H1 (cell line): Measurements from ENCODE around the gene PRDM15. TPM values are rescaled to one million over a fixed set of nuclear protein-coding genes. Genes with fewer than 3 reads are reported as not detected.

Experiments
- CTCF ChIA-PET: fragments of 300-600 bp; sonication (Branson Sonifier 250); formaldehyde crosslinking; loops from one replicate; lab custom pipeline; 2021; ENCODE audit not compliant: partially characterized antibody; lab: Charles Lee
- POLR2A ChIA-PET: fragments of 300-600 bp; sonication (Branson Sonifier 250); formaldehyde crosslinking; loops from one replicate; lab custom pipeline; 2021; ENCODE audit warnings: inconsistent platforms; ENCODE audit not compliant: partially characterized antibody; lab: Charles Lee
- DNase-seq, 2 experiments: peaks; one replicate each; pipeline versions ENCODE4 v3.0.0 to v3.0.0-alpha.2; 2010 to 2022; ENCODE audit warnings: low spot score in 2 of 2, low read depth in 1 of 2, mixed read lengths in 1 of 2
- FAIRE-seq: peaks from 2 replicates; lab custom pipeline; 2011; peaks lifted over from hg19 to GRCh38; lab: Jason Lieb, UNC
- H2AFZ ChIP-seq: 2 replicates; pipeline ENCODE4 v1.8.1; 2012; ENCODE audit warnings: low read length, inconsistent platforms
- H2AK5ac ChIP-seq: 2 replicates; pipeline ENCODE4 v1.6.1; 2013; ENCODE audit warnings: low read depth, low read length
- H2BK120ac ChIP-seq: replicated peaks from 2 replicates; pipeline ENCODE3; 2013; ENCODE audit warnings: low read depth, low read length, inconsistent platforms
- H2BK12ac ChIP-seq: 2 replicates; pipeline ENCODE4 v1.6.1; 2013; ENCODE audit warnings: low read depth, low read length
- H2BK15ac ChIP-seq: 2 replicates; pipeline ENCODE4 v1.6.1; 2013; ENCODE audit warnings: low read length
- H2BK20ac ChIP-seq: 2 replicates; pipeline ENCODE4 v1.6.1; 2013; ENCODE audit warnings: low read length
- H2BK5ac ChIP-seq: 2 replicates; pipeline ENCODE4 v1.6.1; 2013; ENCODE audit warnings: low read depth, low read length
- H3K14ac ChIP-seq: 2 replicates; pipeline ENCODE4 v1.6.1; 2013; ENCODE audit warnings: inconsistent platforms; ENCODE audit not compliant: insufficient read length
- H3K18ac ChIP-seq: 2 replicates; pipeline ENCODE4 v1.6.1; 2013; ENCODE audit warnings: low read length; ENCODE audit errors: extremely low read depth
- H3K23ac ChIP-seq: 2 replicates; pipeline ENCODE4 v1.6.1; 2013; ENCODE audit warnings: inconsistent platforms; ENCODE audit not compliant: insufficient read length
- H3K23me2 ChIP-seq: 2 replicates; pipeline ENCODE4 v1.6.1; 2013; ENCODE audit warnings: low read depth, low read length
- H3K27ac ChIP-seq: 2 replicates; pipeline ENCODE4 v1.6.1; 2011; ENCODE audit warnings: low read depth, low read length, inconsistent platforms
- H3K27me3 ChIP-seq, 4 experiments: replicated peaks in 1 of 4; 1 replicate in 1 of 4; 2 replicates in 3 of 4; pipeline versions ENCODE4 v1.6.1 to v1.8.1; 2011 to 2013; ENCODE audit warnings: low read length in 3 of 4, mild to moderate bottlenecking in 3 of 4, inconsistent platforms in 2 of 4, mixed read lengths in 2 of 4, moderate library complexity in 1 of 4; ENCODE audit not compliant: control insufficient read depth in 3 of 4, insufficient read depth in 3 of 4; ENCODE audit errors: extremely low read depth in 1 of 4
- H3K36me3 ChIP-seq, 4 experiments: 2 replicates each; pipeline versions ENCODE4 v1.6.1 to v1.8.1; 2011 to 2013; ENCODE audit warnings: mild to moderate bottlenecking in 4 of 4, low read length in 3 of 4, moderate library complexity in 2 of 4, control low read depth in 1 of 4, inconsistent platforms in 1 of 4; ENCODE audit not compliant: insufficient read depth in 4 of 4, control insufficient read depth in 2 of 4
- H3K4ac ChIP-seq: replicated peaks from 2 replicates; pipeline ENCODE3; 2013; ENCODE audit warnings: low read length, low read depth, mixed read lengths, inconsistent platforms; ENCODE audit not compliant: insufficient read length
- H3K4me1 ChIP-seq, 4 experiments: replicated peaks in 1 of 4; 1 replicate in 1 of 4; 2 replicates in 3 of 4; pipeline versions ENCODE4 v1.6.1 to v1.8.1; 2011 to 2013; ENCODE audit warnings: low read length in 3 of 4, inconsistent platforms in 2 of 4, mixed read lengths in 1 of 4; ENCODE audit not compliant: insufficient read depth in 4 of 4, control insufficient read depth in 3 of 4
- H3K4me2 ChIP-seq, 2 experiments: 2 replicates each; pipeline versions ENCODE4 v1.6.1 to v1.8.1; 2011 to 2013; ENCODE audit warnings: low read depth in 2 of 2, low read length in 2 of 2, control low read depth in 1 of 2, inconsistent platforms in 1 of 2, mild to moderate bottlenecking in 1 of 2; ENCODE audit not compliant: insufficient read depth in 1 of 2
- H3K4me3 ChIP-seq, 4 experiments: fragments of 200-600, 300-600 bp in 1 of 4; sonication (generic), shearing (Covaris generic), sonication (Bioruptor Twin) in 1 of 4; 2 replicates each; pipeline versions ENCODE4 v1.5.1 to v1.8.1; 2011 to 2016; ENCODE audit warnings: low read length in 4 of 4, low read depth in 3 of 4, control low read depth in 2 of 4, inconsistent platforms in 2 of 4, mild to moderate bottlenecking in 2 of 4, mixed read lengths in 1 of 4, moderate library complexity in 1 of 4; ENCODE audit not compliant: insufficient read depth in 2 of 4; ENCODE audit errors: extremely low read depth in 1 of 4
- H3K56ac ChIP-seq: replicated peaks from 2 replicates; pipeline ENCODE3; 2013; ENCODE audit warnings: low read depth, mild to moderate bottlenecking, mixed read lengths, low read length, inconsistent platforms; ENCODE audit not compliant: insufficient read length
- H3K79me1 ChIP-seq: 2 replicates; pipeline ENCODE4 v1.6.1; 2013; ENCODE audit warnings: low read depth, low read length, control low read depth
- H3K79me2 ChIP-seq, 2 experiments: 2 replicates each; pipeline versions ENCODE4 v1.6.1 to v1.8.1; 2012 to 2013; ENCODE audit warnings: low read length in 2 of 2, mild to moderate bottlenecking in 2 of 2, inconsistent platforms in 1 of 2; ENCODE audit not compliant: insufficient read depth in 2 of 2, control insufficient read depth in 1 of 2
- H3K9ac ChIP-seq, 4 experiments: replicated peaks in 1 of 4; 1 replicate in 1 of 4; 2 replicates in 3 of 4; pipeline versions ENCODE4 v1.6.1 to v1.8.1; 2011 to 2013; ENCODE audit warnings: low read depth in 3 of 4, low read length in 3 of 4, control low read depth in 2 of 4, mild to moderate bottlenecking in 2 of 4, moderate library complexity in 2 of 4, inconsistent platforms in 1 of 4; ENCODE audit errors: extremely low read depth in 1 of 4
- H3K9me3 ChIP-seq, 2 experiments: 2 replicates each; pipeline versions ENCODE4 v1.6.1 to v1.8.1; 2012 to 2013; ENCODE audit warnings: mild to moderate bottlenecking in 2 of 2, moderate library complexity in 2 of 2, control low read depth in 1 of 2, inconsistent platforms in 1 of 2, low read depth in 1 of 2, low read length in 1 of 2, mixed read lengths in 1 of 2; ENCODE audit not compliant: insufficient read depth in 2 of 2
- H4K20me1 ChIP-seq, 2 experiments: replicated peaks in 1 of 2; 2 replicates each; pipeline versions ENCODE3 to v1.8.1; 2011 to 2013; ENCODE audit warnings: inconsistent platforms in 2 of 2, low read length in 2 of 2, mild to moderate bottlenecking in 1 of 2; ENCODE audit not compliant: insufficient read depth in 2 of 2, control insufficient read depth in 1 of 2
- H4K5ac ChIP-seq: 2 replicates; pipeline ENCODE4 v1.6.1; 2013; ENCODE audit warnings: low read length, low read depth, mixed read lengths, inconsistent platforms; ENCODE audit not compliant: insufficient read length
- H4K8ac ChIP-seq: 2 replicates; pipeline ENCODE4 v1.8.0; 2013; ENCODE audit warnings: mild to moderate bottlenecking, moderate library complexity, low read length, inconsistent platforms; ENCODE audit not compliant: insufficient read depth; ENCODE audit errors: extremely low read depth
- H4K91ac ChIP-seq: replicated peaks from 2 replicates; pipeline ENCODE3; 2013; ENCODE audit warnings: low read length, mixed read lengths, inconsistent platforms; ENCODE audit not compliant: insufficient read length
- BCL11A ChIP-seq, 2 experiments: IDR thresholded peaks; one replicate each; pipeline ENCODE4 v1.6.1; 2011; ENCODE audit warnings: low read depth in 2 of 2, low read length in 2 of 2, mild to moderate bottlenecking in 2 of 2
- CREB1 ChIP-seq: IDR thresholded peaks from 2 replicates; pipeline ENCODE4 v1.6.1; 2012; ENCODE audit warnings: inconsistent platforms
- E2F6 ChIP-seq: IDR thresholded peaks from 2 replicates; pipeline ENCODE4 v1.6.1; 2012; ENCODE audit warnings: inconsistent platforms
- NRF1 ChIP-seq: IDR thresholded peaks from 2 replicates; pipeline ENCODE4 v1.6.1; 2011; ENCODE audit warnings: mild to moderate bottlenecking, low read depth, low read length, improper control_type of control experiment
- SAP30 ChIP-seq: fragments of 300-600 bp; sonication (generic); IDR thresholded peaks from 2 replicates; pipeline ENCODE4 v1.7.1; 2012; ENCODE audit warnings: low read length, moderate library complexity, mild to moderate bottlenecking, inconsistent platforms; ENCODE audit not compliant: insufficient read depth, insufficient replicate concordance
- TAF1 ChIP-seq: IDR thresholded peaks from 2 replicates; pipeline ENCODE4 v1.6.1; 2011; ENCODE audit warnings: mild to moderate bottlenecking, low read depth, low read length
- TAF7 ChIP-seq: optimal IDR thresholded peaks from 2 replicates; pipeline ENCODE3; 2011; ENCODE audit warnings: low read depth, mild to moderate bottlenecking, inconsistent platforms, low read length, moderate library complexity, borderline replicate concordance
- TCF12 ChIP-seq: IDR thresholded peaks from 2 replicates; pipeline ENCODE4 v1.6.1; 2011; ENCODE audit warnings: low read depth, mild to moderate bottlenecking, low read length
- TEAD4 ChIP-seq: IDR thresholded peaks from 2 replicates; pipeline ENCODE4 v1.6.1; 2012; ENCODE audit warnings: low read depth, low read length, inconsistent platforms, mixed read lengths
- WGBS, 2 experiments: shearing (Covaris generic) in 1 of 2; methylation state at CpG; one replicate each; pipeline versions ENCODE4 v1.1.6 to v1.1.7; 2013 to 2015; ENCODE audit warnings: low lambda C conversion rate in 2 of 2, mixed read lengths in 2 of 2, inconsistent platforms in 1 of 2, low coverage in 1 of 2, missing lambda C conversion rate in 1 of 2; ENCODE audit not compliant: insufficient replicate concordance in 2 of 2, insufficient coverage in 1 of 2, insufficient read length in 1 of 2; ENCODE audit errors: extremely low coverage in 1 of 2, missing lambda C conversion rate in 1 of 2; 5-methylcytosine and 5-hydroxymethylcytosine counted together
- polyA plus RNA-seq, 7 experiments: library from polyadenylated mRNA; depleted of rRNA in 3 of 7; stranded (reverse) in 5 of 7; unstranded in 2 of 7; fragments of >200 nt in 5 of 7; fragments of 200-250 nt in 2 of 7; gene quantifications; 1 replicate in 5 of 7; 2 replicates in 1 of 7; 4 replicates in 1 of 7; pipeline versions ENCODE4 v1.2.1 to v1.2.3, GENCODE V29; 2011 to 2013; ENCODE audit warnings: missing spikeins in 2 of 7, mixed read lengths in 2 of 7
- total RNA-seq: library from RNA; stranded (reverse); fragmentation: NEBNext Ultra II Directional; extraction: Animal tissue kit (Norgen Biotek cat#: 25700); gene quantifications from 2 replicates; pipeline ENCODE4 v1.2.1, GENCODE V29; 2021
- TF ChIP-seq, protein P1 (sequence below), 3 experiments: IDR thresholded peaks; 1 replicate in 2 of 3; 2 replicates in 1 of 3; pipeline versions ENCODE4 v1.5.1 to v1.6.1; 2011; ENCODE audit warnings: low read length in 3 of 3, mild to moderate bottlenecking in 3 of 3, inconsistent platforms in 2 of 3, low read depth in 1 of 3, moderate library complexity in 1 of 3; ENCODE audit not compliant: insufficient read depth in 1 of 3; ENCODE audit errors: control extremely low read depth in 1 of 3

Gene PRDM15
- total and polyA plus RNA-seq, 2 of the 8 experiments (the other 6 are each of a cell fraction or from before 2014, with no cell fraction given): 9.7 to 10.5 TPM

- CTCF ChIA-PET: interaction anchor here (0.6 to 5.5 kb wide), 6 partner anchors 10 to 156 kb away, joined by 3 to 50 read pairs (median 5); no protein-coding TSS in a partner anchor
- no peaks in the 10 kb centered on the region for H3K9me3 ChIP-seq
- no peak overlapping the region for H2BK12ac ChIP-seq
- H3K4me3 ChIP-seq: no peak overlapping the region
- H3K23me2 ChIP-seq: peaks cover 14% of the 10 kb centered on the region
- H3K27ac ChIP-seq: no peak overlapping the region
- POLR2A ChIA-PET: interaction anchor here (0.7 to 1.7 kb wide), 3 partner anchors 8 to 72 kb away, joined by 4 to 7 read pairs (median 5); no protein-coding TSS in a partner anchor
- 0 out of 2 replicates have a peak overlapping the region, but pooled peaks have one; percentile 19 for H2AK5ac ChIP-seq
- no peak overlapping the region for H4K8ac ChIP-seq
- 67% methylated on average over 3 of the region's 5 CpGs; no CpG with 5 or more reads in 1 of the 2 experiments for WGBS, 2 experiments
- H3K4ac ChIP-seq: no peak overlapping the region
- peaks cover 0 to 9% of the 10 kb centered on the region in 2 experiments; a peak in 2 of 4 replicates for H3K79me2 ChIP-seq
- no peaks in the 10 kb centered on the region for H3K36me3 ChIP-seq
- H3K4me2 ChIP-seq: peak overlapping the region in 1 of 2 experiments; percentile 94; a peak in 2 of 4 replicates
- H2BK5ac ChIP-seq: no peak overlapping the region
- no peak overlapping the region for H2BK20ac ChIP-seq
- H3K18ac ChIP-seq: no peak overlapping the region
- no peak overlapping the region for H3K56ac ChIP-seq
- FAIRE-seq (no peak), DNase-seq (no peak)
- no peak overlapping the region for H4K91ac ChIP-seq
- no peak overlapping the region for H2BK15ac ChIP-seq
- H4K5ac ChIP-seq: no peak overlapping the region
- peaks cover 24 to 72% (median 63%) of the 10 kb centered on the region in 4 experiments for H3K27me3 ChIP-seq
- no peak overlapping the region for H3K14ac ChIP-seq
- peaks cover 5 to 28% (median 22%) of the 10 kb centered on the region in 4 experiments for H3K4me1 ChIP-seq
- H3K23ac ChIP-seq: no peak overlapping the region
- H4K20me1 ChIP-seq: peaks cover 5 to 8% of the 10 kb centered on the region in 2 experiments
- no peak overlapping the region for H3K9ac ChIP-seq
- no peaks in the 10 kb centered on the region for H3K79me1 ChIP-seq
- no peak overlapping the region for H2BK120ac ChIP-seq
- H2AFZ ChIP-seq: no peak overlapping the region
- TF ChIP-seq E2F6 (no peak), TAF1 (no peak), NRF1 (no peak), BCL11A (IDR thresholded peaks at IDR 0.05; ENCODE audit: low read depth in 2 of 2, low read length in 2 of 2) (no peak), TCF12 (no peak), TAF7 (no peak), TEAD4 (no peak), SAP30 (no peak), CREB1 (no peak)
- TF ChIP-seq, protein P1, sequence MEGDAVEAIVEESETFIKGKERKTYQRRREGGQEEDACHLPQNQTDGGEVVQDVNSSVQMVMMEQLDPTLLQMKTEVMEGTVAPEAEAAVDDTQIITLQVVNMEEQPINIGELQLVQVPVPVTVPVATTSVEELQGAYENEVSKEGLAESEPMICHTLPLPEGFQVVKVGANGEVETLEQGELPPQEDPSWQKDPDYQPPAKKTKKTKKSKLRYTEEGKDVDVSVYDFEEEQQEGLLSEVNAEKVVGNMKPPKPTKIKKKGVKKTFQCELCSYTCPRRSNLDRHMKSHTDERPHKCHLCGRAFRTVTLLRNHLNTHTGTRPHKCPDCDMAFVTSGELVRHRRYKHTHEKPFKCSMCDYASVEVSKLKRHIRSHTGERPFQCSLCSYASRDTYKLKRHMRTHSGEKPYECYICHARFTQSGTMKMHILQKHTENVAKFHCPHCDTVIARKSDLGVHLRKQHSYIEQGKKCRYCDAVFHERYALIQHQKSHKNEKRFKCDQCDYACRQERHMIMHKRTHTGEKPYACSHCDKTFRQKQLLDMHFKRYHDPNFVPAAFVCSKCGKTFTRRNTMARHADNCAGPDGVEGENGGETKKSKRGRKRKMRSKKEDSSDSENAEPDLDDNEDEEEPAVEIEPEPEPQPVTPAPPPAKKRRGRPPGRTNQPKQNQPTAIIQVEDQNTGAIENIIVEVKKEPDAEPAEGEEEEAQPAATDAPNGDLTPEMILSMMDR (IDR thresholded peaks at IDR 0.05; ENCODE audit: control extremely low read depth in 1 of 3, insufficient read depth in 1 of 3, low read depth in 1 of 3, low read length in 3 of 3): no peak
These were observed 109.2 kb downstream of the PRDM15 start for GRCh38 chr21:41769933-41770332.
